Measurements from ENCODE around the gene ZNF148.

DNA sequence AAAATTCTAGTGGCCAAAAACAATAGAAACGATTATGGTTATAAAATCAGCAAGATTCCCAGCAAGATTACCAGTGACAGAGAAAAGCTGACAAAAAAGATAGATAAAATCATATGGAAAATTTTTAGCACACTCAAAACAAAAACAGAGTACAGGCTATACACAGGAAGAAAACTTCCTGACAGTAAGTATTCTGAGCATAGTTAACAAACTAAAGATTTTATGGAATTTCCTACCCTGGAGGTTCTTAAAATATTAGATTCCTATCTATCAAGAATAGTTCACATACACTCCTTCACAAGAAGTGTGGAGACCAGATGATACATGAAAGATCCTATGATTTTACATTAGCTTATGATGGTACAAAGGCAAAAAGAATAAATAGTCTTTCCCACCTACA lies 50.8 kb downstream of the ZNF148 start:
- TF ChIP-seq POLR2A (IDR thresholded peaks at IDR 0.05) = no peak
- TF ChIP-seq, protein P1, sequence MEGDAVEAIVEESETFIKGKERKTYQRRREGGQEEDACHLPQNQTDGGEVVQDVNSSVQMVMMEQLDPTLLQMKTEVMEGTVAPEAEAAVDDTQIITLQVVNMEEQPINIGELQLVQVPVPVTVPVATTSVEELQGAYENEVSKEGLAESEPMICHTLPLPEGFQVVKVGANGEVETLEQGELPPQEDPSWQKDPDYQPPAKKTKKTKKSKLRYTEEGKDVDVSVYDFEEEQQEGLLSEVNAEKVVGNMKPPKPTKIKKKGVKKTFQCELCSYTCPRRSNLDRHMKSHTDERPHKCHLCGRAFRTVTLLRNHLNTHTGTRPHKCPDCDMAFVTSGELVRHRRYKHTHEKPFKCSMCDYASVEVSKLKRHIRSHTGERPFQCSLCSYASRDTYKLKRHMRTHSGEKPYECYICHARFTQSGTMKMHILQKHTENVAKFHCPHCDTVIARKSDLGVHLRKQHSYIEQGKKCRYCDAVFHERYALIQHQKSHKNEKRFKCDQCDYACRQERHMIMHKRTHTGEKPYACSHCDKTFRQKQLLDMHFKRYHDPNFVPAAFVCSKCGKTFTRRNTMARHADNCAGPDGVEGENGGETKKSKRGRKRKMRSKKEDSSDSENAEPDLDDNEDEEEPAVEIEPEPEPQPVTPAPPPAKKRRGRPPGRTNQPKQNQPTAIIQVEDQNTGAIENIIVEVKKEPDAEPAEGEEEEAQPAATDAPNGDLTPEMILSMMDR (IDR thresholded peaks at IDR 0.05) = no peak
